ENCODE data around the gene CSTB.

CSTB gene

GRCh38 chr21:43754948-43755781 lies 20.9 kb downstream of the CSTB start:
- no peak for DNase-seq (ENCODE audit: low read depth in 1 of 2, low spot score in 1 of 2)
- TF ChIP-seq JUND (IDR thresholded peaks at IDR 0.05; ENCODE audit: low read depth): no peak
- in situ Hi-C loops (cut with HindIII; ENCODE audit: low pct_unique_long_range_greater_than_20kb, low sequenced_read_pairs): no loop called here

GRCh38 chr21:43753439-43753799 lies 22.7 kb downstream of the CSTB start:
- TF ChIP-seq JUND (IDR thresholded peaks at IDR 0.05; ENCODE audit: low read depth): no peak
- in situ Hi-C loops (cut with HindIII; ENCODE audit: low pct_unique_long_range_greater_than_20kb, low sequenced_read_pairs): no loop called here
- DNase-seq (ENCODE audit: low read depth in 1 of 2, low spot score in 1 of 2): no peak

GRCh38 chr21:43752758-43753438 lies 23.2 kb downstream of the CSTB start:
- in situ Hi-C loops (cut with HindIII; ENCODE audit: low pct_unique_long_range_greater_than_20kb, low sequenced_read_pairs): no loop called here

GRCh38 chr21:43751955-43752591 lies 24.0 kb downstream of the CSTB start:
- no peak for TF ChIP-seq JUND (IDR thresholded peaks at IDR 0.05; ENCODE audit: low read depth)
- in situ Hi-C loops (cut with HindIII; ENCODE audit: low pct_unique_long_range_greater_than_20kb, low sequenced_read_pairs): no loop called here
- DNase-seq (ENCODE audit: low read depth in 1 of 2, low spot score in 1 of 2): no peak

More at GRCh38 chr21:43752758-43753438, 23.2 kb downstream of the CSTB start:
- no peak for TF ChIP-seq JUND (IDR thresholded peaks at IDR 0.05; ENCODE audit: low read depth)
- no peak for DNase-seq (ENCODE audit: low read depth in 1 of 2, low spot score in 1 of 2)

- in situ Hi-C loops (cut with HindIII; ENCODE audit: low pct_unique_long_range_greater_than_20kb, low sequenced_read_pairs): no loop called here
- DNase-seq (ENCODE audit: low read depth in 1 of 2, low spot score in 1 of 2): no peak
- no peak for TF ChIP-seq JUND (IDR thresholded peaks at IDR 0.05; ENCODE audit: low read depth)
Observed at GRCh38 chr21:43750339-43751033, 25.6 kb downstream of the CSTB start.

GRCh38 chr21:43749651-43750262 lies 26.4 kb downstream of the CSTB start:
- in situ Hi-C loops (cut with HindIII; ENCODE audit: low pct_unique_long_range_greater_than_20kb, low sequenced_read_pairs): no loop called here
- TF ChIP-seq JUND (IDR thresholded peaks at IDR 0.05; ENCODE audit: low read depth): no peak

GRCh38 chr21:43748622-43749021 lies 27.5 kb downstream of the CSTB start:
- DNase-seq (ENCODE audit: low read depth in 1 of 2, low spot score in 1 of 2): no peak
- TF ChIP-seq JUND (IDR thresholded peaks at IDR 0.05; ENCODE audit: low read depth): no peak
- in situ Hi-C loops (cut with HindIII; ENCODE audit: low pct_unique_long_range_greater_than_20kb, low sequenced_read_pairs): no loop called here

More at GRCh38 chr21:43749651-43750262, 26.4 kb downstream of the CSTB start:
- DNase-seq (ENCODE audit: low read depth in 1 of 2, low spot score in 1 of 2): no peak

GRCh38 chr21:43745772-43746517 lies 30.2 kb downstream of the CSTB start:
- no peak for TF ChIP-seq JUND (IDR thresholded peaks at IDR 0.05; ENCODE audit: low read depth)
- DNase-seq (ENCODE audit: low read depth in 1 of 2, low spot score in 1 of 2): no peak
- in situ Hi-C loops (cut with HindIII; ENCODE audit: low pct_unique_long_range_greater_than_20kb, low sequenced_read_pairs): no loop called here

GRCh38 chr21:43744725-43745124 lies 31.4 kb downstream of the CSTB start:
- in situ Hi-C loops (cut with HindIII; ENCODE audit: low pct_unique_long_range_greater_than_20kb, low sequenced_read_pairs): no loop called here
- no peak for TF ChIP-seq JUND (IDR thresholded peaks at IDR 0.05; ENCODE audit: low read depth)

GRCh38 chr21:43743947-43744346 lies 32.2 kb downstream of the CSTB start:
- in situ Hi-C loops (cut with HindIII; ENCODE audit: low pct_unique_long_range_greater_than_20kb, low sequenced_read_pairs): no loop called here
- no peak for DNase-seq (ENCODE audit: low read depth in 1 of 2, low spot score in 1 of 2)
- no peak for TF ChIP-seq JUND (IDR thresholded peaks at IDR 0.05; ENCODE audit: low read depth)

More at GRCh38 chr21:43744725-43745124, 31.4 kb downstream of the CSTB start:
- DNase-seq (ENCODE audit: low read depth in 1 of 2, low spot score in 1 of 2): no peak

- DNase-seq (ENCODE audit: low read depth in 1 of 2, low spot score in 1 of 2): no peak
- in situ Hi-C loops (cut with HindIII; ENCODE audit: low pct_unique_long_range_greater_than_20kb, low sequenced_read_pairs): no loop called here
- TF ChIP-seq JUND (IDR thresholded peaks at IDR 0.05; ENCODE audit: low read depth): no peak
Observed at GRCh38 chr21:43741423-43742096, 34.5 kb downstream of the CSTB start.
